ENCODE data around the gene TIMMDC1.

DNA sequence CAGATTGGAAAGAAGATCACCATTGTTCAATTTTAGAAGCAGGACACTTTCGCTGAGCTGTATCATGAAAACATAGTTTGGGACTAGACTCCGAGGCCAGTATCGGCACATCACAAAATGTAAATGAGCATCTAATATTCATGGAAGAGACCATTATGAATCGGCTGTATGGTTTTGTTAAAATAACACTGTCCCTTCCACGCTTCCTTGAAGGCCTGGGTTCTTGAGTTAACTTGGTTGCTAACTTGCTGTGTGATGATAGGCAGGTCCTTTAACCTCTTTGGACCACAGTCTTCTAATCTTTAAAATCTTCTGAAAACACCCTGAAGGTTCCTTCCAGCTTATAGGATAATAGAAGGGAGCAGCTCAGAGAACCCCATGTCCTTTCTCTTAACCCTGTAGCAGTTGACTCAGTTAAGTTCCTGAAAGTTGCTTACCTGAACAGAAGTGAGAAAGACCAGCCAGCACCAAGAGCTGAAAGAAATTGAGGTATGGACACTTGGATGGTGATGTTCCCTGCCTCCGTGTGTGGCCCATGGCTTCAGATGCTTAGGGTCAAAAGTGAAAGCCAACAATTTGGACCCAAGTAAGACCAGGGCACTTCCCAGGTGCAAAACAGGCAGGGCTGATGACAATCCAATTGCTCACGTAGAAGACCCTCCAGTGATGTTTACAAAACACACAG lies 59.0 kb downstream of the TIMMDC1 start:
- TF ChIP-seq, protein P1, sequence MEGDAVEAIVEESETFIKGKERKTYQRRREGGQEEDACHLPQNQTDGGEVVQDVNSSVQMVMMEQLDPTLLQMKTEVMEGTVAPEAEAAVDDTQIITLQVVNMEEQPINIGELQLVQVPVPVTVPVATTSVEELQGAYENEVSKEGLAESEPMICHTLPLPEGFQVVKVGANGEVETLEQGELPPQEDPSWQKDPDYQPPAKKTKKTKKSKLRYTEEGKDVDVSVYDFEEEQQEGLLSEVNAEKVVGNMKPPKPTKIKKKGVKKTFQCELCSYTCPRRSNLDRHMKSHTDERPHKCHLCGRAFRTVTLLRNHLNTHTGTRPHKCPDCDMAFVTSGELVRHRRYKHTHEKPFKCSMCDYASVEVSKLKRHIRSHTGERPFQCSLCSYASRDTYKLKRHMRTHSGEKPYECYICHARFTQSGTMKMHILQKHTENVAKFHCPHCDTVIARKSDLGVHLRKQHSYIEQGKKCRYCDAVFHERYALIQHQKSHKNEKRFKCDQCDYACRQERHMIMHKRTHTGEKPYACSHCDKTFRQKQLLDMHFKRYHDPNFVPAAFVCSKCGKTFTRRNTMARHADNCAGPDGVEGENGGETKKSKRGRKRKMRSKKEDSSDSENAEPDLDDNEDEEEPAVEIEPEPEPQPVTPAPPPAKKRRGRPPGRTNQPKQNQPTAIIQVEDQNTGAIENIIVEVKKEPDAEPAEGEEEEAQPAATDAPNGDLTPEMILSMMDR (IDR thresholded peaks at IDR 0.05 in 2 of 3, conservative IDR thresholded peaks at IDR 0.05 in 1 of 3; ENCODE audit: control insufficient read depth in 2 of 3, extremely low read depth in 1 of 3, insufficient read depth in 1 of 3, low read depth in 3 of 3, low read length in 3 of 3) = no peak
- TF ChIP-seq, protein P2, sequence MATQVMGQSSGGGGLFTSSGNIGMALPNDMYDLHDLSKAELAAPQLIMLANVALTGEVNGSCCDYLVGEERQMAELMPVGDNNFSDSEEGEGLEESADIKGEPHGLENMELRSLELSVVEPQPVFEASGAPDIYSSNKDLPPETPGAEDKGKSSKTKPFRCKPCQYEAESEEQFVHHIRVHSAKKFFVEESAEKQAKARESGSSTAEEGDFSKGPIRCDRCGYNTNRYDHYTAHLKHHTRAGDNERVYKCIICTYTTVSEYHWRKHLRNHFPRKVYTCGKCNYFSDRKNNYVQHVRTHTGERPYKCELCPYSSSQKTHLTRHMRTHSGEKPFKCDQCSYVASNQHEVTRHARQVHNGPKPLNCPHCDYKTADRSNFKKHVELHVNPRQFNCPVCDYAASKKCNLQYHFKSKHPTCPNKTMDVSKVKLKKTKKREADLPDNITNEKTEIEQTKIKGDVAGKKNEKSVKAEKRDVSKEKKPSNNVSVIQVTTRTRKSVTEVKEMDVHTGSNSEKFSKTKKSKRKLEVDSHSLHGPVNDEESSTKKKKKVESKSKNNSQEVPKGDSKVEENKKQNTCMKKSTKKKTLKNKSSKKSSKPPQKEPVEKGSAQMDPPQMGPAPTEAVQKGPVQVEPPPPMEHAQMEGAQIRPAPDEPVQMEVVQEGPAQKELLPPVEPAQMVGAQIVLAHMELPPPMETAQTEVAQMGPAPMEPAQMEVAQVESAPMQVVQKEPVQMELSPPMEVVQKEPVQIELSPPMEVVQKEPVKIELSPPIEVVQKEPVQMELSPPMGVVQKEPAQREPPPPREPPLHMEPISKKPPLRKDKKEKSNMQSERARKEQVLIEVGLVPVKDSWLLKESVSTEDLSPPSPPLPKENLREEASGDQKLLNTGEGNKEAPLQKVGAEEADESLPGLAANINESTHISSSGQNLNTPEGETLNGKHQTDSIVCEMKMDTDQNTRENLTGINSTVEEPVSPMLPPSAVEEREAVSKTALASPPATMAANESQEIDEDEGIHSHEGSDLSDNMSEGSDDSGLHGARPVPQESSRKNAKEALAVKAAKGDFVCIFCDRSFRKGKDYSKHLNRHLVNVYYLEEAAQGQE (IDR thresholded peaks at IDR 0.05; ENCODE audit: low read depth, low read length) = no peak
- TF ChIP-seq, protein P3, sequence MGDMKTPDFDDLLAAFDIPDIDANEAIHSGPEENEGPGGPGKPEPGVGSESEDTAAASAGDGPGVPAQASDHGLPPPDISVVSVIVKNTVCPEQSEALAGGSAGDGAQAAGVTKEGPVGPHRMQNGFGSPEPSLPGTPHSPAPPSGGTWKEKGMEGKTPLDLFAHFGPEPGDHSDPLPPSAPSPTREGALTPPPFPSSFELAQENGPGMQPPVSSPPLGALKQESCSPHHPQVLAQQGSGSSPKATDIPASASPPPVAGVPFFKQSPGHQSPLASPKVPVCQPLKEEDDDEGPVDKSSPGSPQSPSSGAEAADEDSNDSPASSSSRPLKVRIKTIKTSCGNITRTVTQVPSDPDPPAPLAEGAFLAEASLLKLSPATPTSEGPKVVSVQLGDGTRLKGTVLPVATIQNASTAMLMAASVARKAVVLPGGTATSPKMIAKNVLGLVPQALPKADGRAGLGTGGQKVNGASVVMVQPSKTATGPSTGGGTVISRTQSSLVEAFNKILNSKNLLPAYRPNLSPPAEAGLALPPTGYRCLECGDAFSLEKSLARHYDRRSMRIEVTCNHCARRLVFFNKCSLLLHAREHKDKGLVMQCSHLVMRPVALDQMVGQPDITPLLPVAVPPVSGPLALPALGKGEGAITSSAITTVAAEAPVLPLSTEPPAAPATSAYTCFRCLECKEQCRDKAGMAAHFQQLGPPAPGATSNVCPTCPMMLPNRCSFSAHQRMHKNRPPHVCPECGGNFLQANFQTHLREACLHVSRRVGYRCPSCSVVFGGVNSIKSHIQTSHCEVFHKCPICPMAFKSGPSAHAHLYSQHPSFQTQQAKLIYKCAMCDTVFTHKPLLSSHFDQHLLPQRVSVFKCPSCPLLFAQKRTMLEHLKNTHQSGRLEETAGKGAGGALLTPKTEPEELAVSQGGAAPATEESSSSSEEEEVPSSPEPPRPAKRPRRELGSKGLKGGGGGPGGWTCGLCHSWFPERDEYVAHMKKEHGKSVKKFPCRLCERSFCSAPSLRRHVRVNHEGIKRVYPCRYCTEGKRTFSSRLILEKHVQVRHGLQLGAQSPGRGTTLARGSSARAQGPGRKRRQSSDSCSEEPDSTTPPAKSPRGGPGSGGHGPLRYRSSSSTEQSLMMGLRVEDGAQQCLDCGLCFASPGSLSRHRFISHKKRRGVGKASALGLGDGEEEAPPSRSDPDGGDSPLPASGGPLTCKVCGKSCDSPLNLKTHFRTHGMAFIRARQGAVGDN (IDR thresholded peaks at IDR 0.05) = no peak
- TF ChIP-seq POLR2A (IDR thresholded peaks at IDR 0.05; ENCODE audit: low read depth, low read length) (peak; percentile 49; the same call in 1 of the 2 replicates), HDAC6 (IDR thresholded peaks at IDR 0.05; ENCODE audit: unreplicated experiment) (no peak), SRF (IDR thresholded peaks at IDR 0.05; ENCODE audit: low read depth in 2 of 2, low read length in 2 of 2) (no peak), NR2F1 (conservative IDR thresholded peaks at IDR 0.05) (no peak)
- TF ChIP-seq, protein P4, sequence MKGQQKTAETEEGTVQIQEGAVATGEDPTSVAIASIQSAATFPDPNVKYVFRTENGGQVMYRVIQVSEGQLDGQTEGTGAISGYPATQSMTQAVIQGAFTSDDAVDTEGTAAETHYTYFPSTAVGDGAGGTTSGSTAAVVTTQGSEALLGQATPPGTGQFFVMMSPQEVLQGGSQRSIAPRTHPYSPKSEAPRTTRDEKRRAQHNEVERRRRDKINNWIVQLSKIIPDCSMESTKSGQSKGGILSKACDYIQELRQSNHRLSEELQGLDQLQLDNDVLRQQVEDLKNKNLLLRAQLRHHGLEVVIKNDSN (IDR thresholded peaks at IDR 0.05; ENCODE audit: borderline replicate concordance, extremely low read length, insufficient read depth, low read depth, low read length) = no peak

Measured in GM12878 (cell line).